T follicular helper cell (primary cell): ENCODE measurements around the gene ENPEP.
"Not testable (repeated sequence)": the region's sequence is repeated elsewhere in the genome, so short reads cannot be mapped to it uniquely, and the experiment has no call there.

Experiments
- DNase-seq: peaks from one replicate; pipeline ENCODE4 v3.0.0-alpha.2; 2020; ENCODE audit warnings: low read depth

Gene ENPEP

DNA sequence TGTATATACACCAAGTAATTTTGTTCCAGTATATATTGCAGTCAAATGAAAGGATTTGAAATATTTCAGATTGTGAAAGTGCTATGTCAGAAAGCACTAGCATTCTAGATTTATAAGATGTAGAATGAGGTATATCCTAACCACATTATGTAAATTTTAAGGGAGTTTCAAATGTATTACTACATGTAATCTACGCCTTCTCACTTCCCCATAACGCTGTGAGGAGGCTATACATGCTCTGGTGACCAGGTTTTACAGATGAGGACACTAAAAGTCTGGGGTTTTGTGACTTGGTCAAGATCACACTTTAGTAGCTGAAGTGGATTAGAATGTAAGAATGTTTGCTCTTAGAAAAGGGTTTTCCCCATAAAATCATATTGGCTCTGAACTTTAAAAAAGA is 8.1 kb downstream of the ENPEP start:
- no peak for DNase-seq

DNA sequence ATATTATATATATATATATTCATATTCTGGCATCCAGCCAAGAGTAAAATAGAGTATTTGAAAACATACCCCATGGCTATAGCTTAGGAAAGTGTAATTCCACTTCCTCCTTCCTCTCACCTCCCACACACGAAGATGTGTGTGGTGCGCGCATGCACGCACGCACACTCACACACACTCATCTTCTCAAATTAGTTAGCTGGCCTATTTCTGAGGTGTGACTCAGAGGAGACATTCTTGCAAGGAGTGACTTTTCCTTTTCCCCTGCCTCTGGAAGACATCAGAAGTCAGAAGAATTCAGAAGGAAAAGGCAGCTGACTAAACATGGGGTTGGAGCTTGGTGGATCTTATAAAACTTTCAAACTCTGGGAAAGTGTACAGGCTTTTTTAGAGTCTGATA is 8.8 kb downstream of the ENPEP start:
- no peak for DNase-seq

DNA sequence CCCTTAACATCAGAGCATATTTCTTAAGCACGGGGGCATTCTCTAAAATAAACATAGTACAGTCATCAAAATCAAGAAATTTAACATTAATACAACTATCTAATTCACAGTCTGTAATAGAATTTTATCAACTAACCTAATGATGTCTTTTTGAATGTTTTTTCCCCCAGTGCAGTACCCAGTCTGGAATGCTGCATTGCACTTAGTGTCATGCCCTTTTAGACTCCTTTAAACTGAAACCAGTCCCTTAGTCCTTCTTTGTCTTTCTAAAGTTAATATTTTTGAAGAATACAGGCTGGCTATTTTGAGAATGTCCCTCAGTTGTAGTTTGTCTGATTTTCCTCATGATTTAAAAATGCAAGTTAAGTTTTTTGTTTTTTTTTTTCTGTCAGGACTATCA is 9.5 kb downstream of the ENPEP start:
- DNase-seq = no peak

DNA sequence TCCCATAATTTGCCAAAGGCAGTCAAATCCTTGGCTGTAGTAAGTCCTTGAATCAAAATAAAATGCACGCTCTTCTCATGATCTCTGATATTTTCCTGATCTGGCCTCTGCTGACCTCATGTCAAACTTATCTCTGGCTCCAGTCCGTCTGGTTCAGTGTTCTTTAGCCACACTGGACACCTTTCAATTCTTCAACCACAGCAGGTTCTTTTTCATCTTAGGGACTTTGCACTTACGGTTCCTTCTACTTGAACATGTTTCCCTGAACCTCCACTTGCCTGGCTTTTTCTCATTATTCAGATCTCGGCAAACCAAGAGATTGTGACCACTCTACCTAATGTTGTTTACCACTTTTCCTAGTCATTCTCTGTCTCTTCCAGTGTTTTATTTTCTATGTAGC is 10.3 kb downstream of the ENPEP start:
- DNase-seq = no peak

DNA sequence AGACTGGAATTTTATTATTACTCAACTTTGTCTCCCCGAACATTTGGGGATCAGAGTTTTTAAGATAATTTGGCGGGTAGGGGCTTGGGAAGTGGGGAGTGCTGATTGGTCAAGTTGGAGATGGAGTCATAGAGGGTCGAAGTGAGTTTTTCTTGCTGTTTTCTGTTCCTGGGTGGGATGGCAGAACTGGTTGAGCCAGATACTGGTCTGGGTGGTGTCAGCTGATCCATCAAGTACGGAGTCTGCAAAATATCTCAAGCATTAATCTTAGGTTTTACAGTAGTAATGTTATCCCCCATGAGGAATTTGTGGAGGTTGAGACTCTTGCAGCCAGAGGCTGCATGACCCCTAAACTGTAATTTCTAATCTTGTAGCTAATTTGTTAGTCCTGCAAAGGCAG is 10.9 kb downstream of the ENPEP start:
- not testable (repeated sequence) for DNase-seq

DNA sequence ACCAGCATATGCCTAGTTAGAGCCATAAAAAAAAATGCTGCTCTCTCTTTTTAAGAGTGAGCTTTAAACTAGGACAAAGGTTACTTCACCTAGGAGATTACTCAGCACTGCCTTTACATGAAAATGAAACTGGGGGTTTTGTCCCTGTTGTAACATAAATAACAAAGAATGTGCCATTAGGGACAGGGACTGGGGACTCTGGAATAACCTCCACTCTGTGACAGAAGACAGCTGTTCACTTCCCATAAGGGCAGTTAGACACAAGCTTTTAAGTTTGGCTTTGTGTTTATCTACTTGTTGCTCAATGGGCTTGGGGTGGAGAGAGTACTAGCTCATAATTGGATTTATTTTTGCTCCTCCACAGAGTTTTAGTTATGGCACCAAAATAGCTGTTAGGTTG is 11.9 kb downstream of the ENPEP start:
- no peak for DNase-seq

DNA sequence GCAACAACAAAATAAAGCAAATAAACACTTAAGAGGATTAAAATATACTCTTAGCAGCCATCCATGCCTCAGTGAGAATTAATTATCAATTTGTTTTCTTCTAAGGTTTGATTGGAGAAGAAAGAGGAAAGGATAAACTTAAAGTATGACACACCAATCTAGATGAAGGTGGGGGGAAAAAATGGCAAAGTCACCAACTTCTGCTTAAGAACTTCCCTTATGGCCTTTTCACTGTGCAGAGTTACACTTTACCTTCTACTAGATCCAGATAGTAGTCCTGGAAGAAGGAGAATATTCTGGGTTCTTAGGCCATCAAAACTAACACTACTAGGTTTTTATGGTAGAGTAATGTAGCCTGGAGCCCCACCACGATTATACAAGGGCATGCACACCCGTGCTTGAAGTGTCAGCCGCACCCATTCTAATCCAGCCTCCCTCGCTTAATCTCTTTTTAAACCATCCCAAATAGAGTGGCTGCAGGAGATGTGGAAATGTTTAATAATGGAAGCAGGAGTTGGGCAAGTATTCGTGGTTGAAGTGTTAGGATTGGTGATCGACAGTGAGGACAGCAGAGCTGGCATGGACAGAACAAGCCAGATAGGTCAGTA is 14.1 kb downstream of the ENPEP start:
- no peak for DNase-seq

DNA sequence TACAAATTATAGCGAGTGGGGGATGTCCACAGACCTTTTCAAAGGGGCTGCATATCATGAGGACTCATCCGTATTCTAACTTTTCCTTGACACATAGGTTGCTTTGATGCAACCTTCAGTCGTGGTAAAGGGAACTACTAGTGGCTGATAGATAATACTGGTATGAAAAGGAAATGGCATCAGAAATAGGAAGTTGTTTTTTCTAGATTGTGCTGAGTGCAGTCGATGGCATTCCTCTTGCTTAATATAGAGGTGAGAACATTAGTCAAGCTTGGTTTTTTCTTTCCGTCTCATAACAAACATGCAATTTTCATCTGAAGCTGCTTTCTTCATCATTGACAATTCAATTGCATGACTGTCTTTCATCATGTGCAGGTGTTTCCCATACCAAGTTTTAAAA is 16.6 kb downstream of the ENPEP start:
- DNase-seq = no peak

DNA sequence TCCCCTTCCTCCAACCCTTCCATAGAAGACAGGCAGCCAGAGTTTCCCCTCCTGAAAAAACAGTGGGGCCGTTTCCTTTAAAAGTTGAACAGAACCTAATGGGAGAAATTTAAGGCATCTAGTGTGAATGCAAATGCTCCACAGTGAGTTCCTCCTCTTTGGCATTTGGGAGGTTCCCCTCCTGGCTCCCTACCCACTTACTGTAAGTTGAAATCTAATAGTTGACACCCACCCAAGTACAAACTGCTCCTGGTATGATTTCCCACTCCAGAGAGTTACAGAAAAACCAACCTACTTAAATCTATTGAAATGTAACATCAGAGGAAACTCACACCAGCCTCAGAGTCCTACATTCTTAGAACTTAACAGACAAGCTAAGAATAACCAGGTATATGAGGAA is 17.6 kb downstream of the ENPEP start:
- no peak for DNase-seq

DNA sequence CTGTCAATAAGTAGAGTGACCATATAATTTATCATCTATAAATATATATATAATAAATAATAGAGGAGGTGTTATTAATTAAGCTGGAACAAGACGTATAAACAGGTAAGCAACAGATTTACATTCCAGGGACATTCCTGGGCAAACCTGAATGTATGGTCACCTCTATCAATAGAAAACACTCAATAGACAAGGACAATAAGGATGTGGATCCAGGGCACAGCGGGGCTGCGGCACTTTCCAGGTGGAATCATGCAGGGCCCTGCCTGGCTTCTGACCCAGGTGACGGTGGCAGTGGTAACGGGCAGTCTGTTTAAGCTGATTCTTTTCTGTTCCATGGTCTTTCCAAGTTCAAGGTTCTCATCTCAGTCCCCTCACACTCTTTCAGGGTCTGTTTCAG is 22.5 kb downstream of the ENPEP start:
- no peak for DNase-seq

DNA sequence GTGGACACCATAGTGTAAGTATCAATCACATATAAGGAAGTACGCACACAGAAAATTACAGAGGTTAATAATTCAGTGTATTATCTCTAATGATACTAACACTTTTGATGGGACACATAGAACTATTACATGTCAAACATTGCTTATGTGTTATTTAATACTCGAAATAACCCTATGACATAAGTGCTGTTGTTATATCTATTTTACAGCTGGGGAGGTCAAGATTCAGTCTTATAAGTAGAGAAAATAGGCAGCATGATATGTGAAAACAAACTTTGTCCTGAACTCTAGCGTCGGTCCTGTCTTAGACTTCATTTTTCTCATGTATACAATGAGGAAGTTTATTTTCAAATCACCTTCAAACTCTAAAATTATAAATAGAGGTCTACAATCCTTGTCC is 23.2 kb downstream of the ENPEP start:
- no peak for DNase-seq

DNA sequence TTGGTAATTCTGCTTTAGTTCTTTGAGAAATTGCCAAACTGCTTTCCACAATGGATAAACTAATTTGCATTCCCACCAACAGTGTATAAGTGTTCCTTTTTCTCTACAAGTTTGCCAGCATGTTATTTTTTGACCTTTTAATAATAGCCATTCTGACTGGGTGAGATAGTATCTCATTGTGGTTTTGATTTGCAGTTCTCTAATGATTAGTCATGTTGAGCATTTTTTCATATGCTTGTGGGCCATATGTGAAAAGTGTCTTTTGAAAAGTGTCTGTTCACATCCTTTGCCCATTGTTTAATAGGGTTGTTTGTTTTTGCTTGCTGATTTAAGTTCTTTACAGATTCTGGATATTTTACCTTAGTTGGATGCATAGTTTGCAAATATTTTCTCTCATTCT is 25.9 kb downstream of the ENPEP start:
- no peak for DNase-seq

DNA sequence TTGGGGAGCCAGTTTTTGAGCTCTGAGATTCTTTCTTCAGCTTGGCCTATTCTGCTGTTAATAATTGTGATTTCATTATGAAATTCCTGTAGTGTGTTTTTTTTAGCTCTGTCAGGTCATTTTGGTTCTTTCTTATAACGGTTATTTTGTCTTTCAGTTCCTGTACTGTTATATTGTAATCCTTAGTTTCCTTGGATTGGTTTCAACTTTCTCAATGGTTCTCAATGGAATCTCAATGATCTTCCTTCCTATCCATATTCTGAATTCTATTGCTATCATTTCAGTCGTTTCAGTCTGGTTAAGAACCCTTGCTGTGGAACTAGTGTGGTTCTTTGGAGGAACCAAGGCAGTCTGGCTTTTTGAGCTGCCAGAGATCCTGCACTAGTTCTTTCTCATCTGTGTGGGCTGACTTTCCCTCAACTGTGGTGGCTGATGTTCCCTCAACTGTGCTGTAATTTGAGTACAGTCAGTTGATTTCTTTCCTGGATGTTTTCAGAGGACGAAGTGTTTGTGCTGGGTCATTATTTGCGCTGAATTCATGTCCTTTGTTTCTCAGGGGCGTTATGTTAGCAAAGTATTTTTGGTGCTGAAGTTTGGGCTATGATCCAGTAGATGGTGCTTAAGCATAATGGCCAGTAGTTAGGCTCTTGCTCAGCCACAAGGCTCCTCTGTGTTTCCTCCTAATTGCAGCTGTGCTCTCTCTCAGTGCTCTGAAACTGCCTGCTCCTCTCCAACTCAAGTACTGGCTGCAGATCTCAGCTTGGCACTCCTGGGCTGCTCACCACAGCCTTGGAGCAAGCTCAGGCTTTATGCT is 27.5 kb downstream of the ENPEP start:
- DNase-seq = no peak

DNA sequence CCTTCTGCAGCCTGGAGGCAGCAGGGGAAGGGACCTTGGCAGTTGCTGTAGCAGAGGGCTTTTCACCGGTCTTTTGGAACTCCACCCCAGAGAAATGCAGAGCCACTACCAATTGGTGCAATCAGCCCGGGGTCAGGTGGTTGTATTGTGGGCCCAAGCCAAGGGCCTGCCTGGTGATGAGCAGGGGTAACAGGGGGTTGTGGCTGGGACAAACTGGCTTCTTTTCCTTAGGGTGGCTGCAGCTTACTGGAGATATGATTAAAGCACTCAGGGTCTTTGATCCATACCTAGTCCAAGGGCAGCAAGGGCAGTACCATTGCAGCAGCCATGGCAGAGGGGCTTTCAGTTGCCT is 28.1 kb downstream of the ENPEP start:
- no peak for DNase-seq

DNA sequence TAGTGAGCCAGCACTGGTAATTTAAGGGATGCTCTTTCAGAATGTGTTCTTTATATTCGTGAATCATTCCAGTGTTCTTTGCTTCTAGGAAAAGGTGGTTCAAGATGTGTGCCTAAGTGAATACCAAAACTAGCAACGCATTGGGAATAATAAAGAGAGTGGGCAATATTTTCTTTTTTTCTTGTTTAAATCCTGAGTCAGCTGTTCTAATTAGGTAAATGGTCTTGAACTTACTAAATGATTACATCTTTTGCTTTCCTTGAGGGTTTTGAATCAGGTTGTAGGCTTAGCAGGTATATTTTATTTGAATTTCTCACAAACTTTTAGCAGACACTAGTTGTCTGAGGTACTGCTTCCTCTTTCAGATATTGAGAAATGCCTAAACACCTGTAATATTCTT is 29.5 kb downstream of the ENPEP start:
- no peak for DNase-seq

DNA sequence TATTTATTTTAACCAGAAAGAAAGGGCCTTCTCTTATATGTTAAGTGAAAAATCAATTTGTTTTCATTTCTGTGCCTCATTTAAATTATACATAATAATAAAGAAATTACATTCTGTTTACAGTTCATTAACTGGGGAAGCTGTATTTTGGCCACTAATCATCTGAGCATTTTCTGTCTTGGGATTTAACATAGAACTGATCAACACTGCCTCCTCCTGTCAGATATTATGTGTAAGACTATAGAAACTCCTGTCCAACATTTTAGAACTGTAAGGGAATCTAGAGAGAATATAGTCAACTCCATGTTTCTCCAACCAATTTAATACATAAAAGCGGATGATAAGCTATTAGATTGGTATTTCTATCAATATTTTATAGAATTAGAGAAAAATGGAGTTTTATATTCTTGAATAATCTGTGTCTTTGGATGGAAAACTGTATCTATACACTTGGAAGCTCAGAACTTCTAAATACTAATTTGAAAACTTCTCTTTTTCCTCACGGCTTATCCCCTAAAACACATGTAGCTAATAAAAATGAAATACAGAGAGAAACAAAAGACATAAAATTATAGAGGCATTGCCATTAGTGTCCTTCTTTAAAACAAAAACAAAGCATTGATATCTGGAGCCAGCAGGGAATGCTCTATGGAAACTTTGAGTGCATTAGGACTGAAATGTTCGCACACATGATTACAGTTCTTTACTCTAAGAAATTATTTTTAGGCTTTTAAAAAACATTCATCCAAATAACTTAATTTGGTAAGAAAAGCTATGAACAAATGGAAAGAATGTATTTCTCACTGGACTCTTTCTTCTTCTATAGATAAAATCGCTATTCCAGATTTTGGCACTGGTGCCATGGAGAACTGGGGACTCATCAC is 33.1 kb downstream of the ENPEP start:
- no peak for DNase-seq

DNA sequence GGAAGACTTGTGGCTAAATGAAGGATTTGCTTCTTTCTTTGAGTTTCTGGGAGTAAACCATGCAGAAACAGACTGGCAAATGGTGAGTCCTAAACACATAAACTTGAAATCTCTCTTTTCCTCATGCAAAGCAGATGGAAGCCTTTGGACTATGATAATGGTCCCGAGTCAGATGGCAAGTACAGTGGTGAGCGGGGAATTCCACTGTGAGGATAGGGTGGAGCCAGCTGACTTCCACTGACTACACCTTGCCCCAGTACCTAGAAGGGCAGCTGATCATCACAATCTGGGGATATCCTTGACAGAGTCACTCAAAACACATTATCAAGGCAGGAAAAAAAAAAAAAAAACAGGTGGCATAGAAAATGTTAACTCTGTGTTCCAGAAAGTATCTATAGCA is 34.3 kb downstream of the ENPEP start:
- DNase-seq = no peak

DNA sequence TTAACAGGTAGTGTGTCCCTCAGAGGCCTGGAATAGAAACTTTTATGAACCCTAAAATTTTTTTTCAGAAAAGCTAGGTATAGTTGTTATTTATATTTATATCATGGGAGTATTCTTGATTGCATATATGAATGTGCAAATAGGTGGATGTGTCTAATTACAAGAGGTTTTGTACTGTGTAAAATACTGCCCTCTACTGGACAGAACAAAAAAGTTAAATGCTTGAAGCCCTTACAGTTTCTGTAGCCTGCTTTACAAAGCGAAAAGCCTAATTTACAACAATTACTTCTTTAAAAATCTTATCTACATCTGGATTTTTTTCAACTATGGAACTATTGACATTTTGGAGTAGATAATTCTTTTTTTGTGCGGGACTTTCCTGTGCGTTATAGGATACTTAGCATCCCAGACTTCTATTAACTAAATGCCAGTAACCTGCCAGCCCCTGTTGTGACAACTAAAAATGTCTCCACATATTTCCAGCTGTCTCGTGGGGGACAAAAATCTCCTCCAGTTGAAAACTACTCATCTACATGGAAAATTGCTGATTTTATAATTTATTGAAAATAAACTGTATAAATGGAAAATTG is 35.1 kb downstream of the ENPEP start:
- no peak for DNase-seq

DNA sequence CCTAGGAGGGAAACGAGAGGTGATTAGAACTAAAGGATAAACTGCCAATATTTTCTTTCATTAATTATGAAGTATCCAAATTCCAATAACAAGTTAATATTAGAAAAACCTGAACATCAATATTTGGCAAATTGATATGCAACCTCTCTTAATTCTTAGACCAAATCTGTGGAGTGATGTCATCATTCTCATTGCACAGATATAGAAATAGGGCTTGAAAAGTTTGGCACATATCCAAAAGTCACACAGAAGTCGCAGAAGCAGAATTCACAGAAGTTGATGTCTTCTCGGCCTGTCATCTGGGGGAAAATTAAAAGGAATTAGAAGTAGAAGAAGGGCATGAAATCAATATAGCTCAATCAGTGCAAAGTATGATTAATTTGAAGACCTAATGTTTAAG is 36.9 kb downstream of the ENPEP start:
- DNase-seq = no peak

DNA sequence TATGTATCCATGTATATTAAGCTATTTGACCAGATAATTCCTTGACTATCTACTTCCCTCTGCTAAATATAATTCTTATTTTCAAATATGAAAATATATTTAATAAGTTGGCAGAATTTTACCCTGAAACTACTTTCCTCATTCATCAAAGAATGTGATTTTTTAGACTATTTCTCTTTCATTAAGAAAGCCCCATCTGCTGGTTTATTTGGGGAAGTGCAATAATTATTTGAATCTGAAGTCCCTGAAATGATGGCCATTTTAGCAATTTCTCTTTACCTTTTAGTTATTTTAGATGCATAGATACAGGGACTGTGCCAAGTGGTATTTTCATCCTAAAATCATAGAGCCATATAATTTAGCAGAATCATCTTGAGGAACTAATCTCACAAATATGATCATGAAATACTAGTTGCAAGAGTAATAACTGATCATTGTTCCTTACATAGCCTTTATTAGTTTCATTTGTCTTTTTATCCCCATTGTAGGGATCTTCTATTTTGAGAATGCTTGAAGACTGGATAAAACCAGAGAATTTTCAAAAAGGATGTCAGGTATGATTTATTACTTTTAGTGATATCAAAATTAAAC is 39.0 kb downstream of the ENPEP start:
- DNase-seq = no peak

DNA sequence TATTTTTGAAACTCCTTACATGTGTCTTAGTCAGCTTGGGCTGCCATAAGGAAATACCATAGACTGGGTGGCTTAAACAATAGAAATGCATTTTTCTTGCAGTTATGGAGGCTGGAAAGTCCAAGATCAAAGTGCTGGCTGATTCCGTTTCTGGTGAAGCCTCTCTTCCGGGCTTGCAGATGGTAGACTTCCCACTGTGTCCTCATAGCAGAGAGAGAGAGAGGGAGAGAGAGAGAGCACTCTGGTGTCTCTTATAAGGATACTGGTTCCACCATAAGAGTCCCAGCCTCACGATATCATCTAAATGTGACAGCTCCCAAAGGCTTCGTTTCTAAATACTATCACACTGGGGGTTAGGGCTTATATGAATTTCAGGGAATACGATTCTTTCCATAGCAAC is 39.7 kb downstream of the ENPEP start:
- no peak for DNase-seq
